Thoracic aorta (tissue), 2 donors: ENCODE measurements around the gene NRTN. TPM values are rescaled to one million over a fixed set of nuclear protein-coding genes. Genes with fewer than 3 reads are reported as not detected.
"Not testable (repeated sequence)": the region's sequence is repeated elsewhere in the genome, so short reads cannot be mapped to it uniquely, and the experiment has no call there.

ENCODE experiments used
- ATAC-seq: fragments of 150-250 bp; one replicate; pipeline ENCODE4 v1.8.0; 2017; ENCODE audit warnings: low read depth; ENCODE audit not compliant: insufficient number of reproducible peaks, low FRiP score
- DNase-seq: peaks from one replicate; pipeline ENCODE4 v3.0.0-alpha.2; 2020; ENCODE audit warnings: low spot score
- H3K27ac ChIP-seq, 2 donors: fragments of 200-600 bp; sonication (generic); 1 replicate in 1 of 2; 2 replicates in 1 of 2; pipeline ENCODE4 v1.5.1; 2016; ENCODE audit warnings: mild to moderate bottlenecking in 2 of 2, moderate library complexity in 2 of 2
- H3K27me3 ChIP-seq: fragments of 200-600 bp; sonication (generic); replicated peaks from 2 replicates; pipeline ENCODE4 v1.6.0; 2016; ENCODE audit warnings: mild to moderate bottlenecking; ENCODE audit not compliant: insufficient read depth
- H3K36me3 ChIP-seq: fragments of 200-600 bp; sonication (generic); one replicate; pipeline ENCODE4 v1.5.1; 2016
- H3K4me1 ChIP-seq, 2 donors: fragments of 200-600 bp; sonication (generic); 1 replicate in 1 of 2; 2 replicates in 1 of 2; pipeline versions ENCODE4 v1.5.1 to v1.6.0; 2016; ENCODE audit warnings: low read depth in 2 of 2, mild to moderate bottlenecking in 1 of 2; ENCODE audit not compliant: control insufficient read depth in 1 of 2
- H3K4me3 ChIP-seq: fragments of 200-600 bp; sonication (generic); 2 replicates; pipeline ENCODE4 v1.5.1; 2016; ENCODE audit warnings: mild to moderate bottlenecking
- H3K9me3 ChIP-seq: fragments of 200-600 bp; sonication (generic); 2 replicates; pipeline ENCODE4 v1.5.1; 2016
- CTCF ChIP-seq: fragments of 200-600 bp; sonication (generic); IDR thresholded peaks from one replicate; pipeline ENCODE4 v1.5.1; 2019; ENCODE audit warnings: antibody characterized with exemption
- total RNA-seq, 2 donors: library from RNA; depleted of rRNA; stranded (reverse); fragments of >200 nt; gene quantifications; one replicate each; pipeline versions ENCODE4 v1.1.0 to v1.2.3, GENCODE V29; 2016

NRTN gene
- total RNA-seq, 2 donors from 2014 or later = not detected

- Histone ChIP-seq H3K4me3 (no peak overlapping the region), H3K4me1 (no peaks in the 10 kb centered on the region), H3K27me3 (no peaks in the 10 kb centered on the region), H3K36me3 (no peaks in the 10 kb centered on the region), H3K27ac (no peak overlapping the region), H3K9me3 (no peaks in the 10 kb centered on the region)
- no peak for DNase-seq
- no peak for TF ChIP-seq CTCF
- no peak for ATAC-seq
These were observed 62.6 kb downstream of the NRTN start for GRCh38 chr19:5867201-5868136.

- no peak for TF ChIP-seq CTCF
- Histone ChIP-seq H3K4me1 (no peaks in the 10 kb centered on the region), H3K27ac (no peak overlapping the region), H3K4me3 (no peak overlapping the region), H3K27me3 (no peaks in the 10 kb centered on the region), H3K9me3 (no peaks in the 10 kb centered on the region), H3K36me3 (no peaks in the 10 kb centered on the region)
- ATAC-seq (no peak), DNase-seq (no peak)
These were observed 66.1 kb downstream of the NRTN start for GRCh38 chr19:5870986-5871394.

GRCh38 chr19:5873617-5874199 is 68.8 kb downstream of the NRTN start:
- ATAC-seq (no peak), DNase-seq (no peak)
- TF ChIP-seq CTCF = no peak
- Histone ChIP-seq H3K36me3 (no peaks in the 10 kb centered on the region), H3K4me1 (no peaks in the 10 kb centered on the region), H3K27me3 (peaks cover 2% of the 10 kb centered on the region), H3K4me3 (no peak overlapping the region), H3K27ac (no peak overlapping the region), H3K9me3 (no peaks in the 10 kb centered on the region)

GRCh38 chr19:5874496-5874895 is 69.6 kb downstream of the NRTN start:
- not testable (repeated sequence) for H3K36me3 ChIP-seq, H3K27me3 ChIP-seq, H3K27ac ChIP-seq, ATAC-seq, H3K4me3 ChIP-seq, DNase-seq, H3K9me3 ChIP-seq, H3K4me1 ChIP-seq

GRCh38 chr19:5877427-5877826 is 72.6 kb downstream of the NRTN start:
- H3K4me3 ChIP-seq = no peak overlapping the region
- no peak for DNase-seq
- H3K4me1 ChIP-seq = peaks cover 8 to 14% of the 10 kb centered on the region in 2 donors
- H3K27me3 ChIP-seq = peaks cover 8% of the 10 kb centered on the region
- H3K27ac ChIP-seq = no peak overlapping the region
- H3K9me3 ChIP-seq = no peaks in the 10 kb centered on the region
- no peak for ATAC-seq
- H3K36me3 ChIP-seq = no peaks in the 10 kb centered on the region
- TF ChIP-seq CTCF = no peak
